Chondrocyte (in vitro differentiated cells): Measurements from ENCODE around the gene KCNMB3. TPM values are rescaled to one million over a fixed set of nuclear protein-coding genes. Genes with fewer than 3 reads are reported as not detected.

Source experiments
- DNase-seq: peaks from one replicate; pipeline ENCODE4 v3.0.0; 2021; ENCODE audit warnings: mixed read lengths, low spot score
- H3K27ac Mint-ChIP-seq: one replicate; pipeline ENCODE4 v1.8.0; 2021; ENCODE audit warnings: mild to moderate bottlenecking, moderate library complexity, mixed read lengths; ENCODE audit not compliant: unreplicated experiment
- H3K27me3 Mint-ChIP-seq: 2 replicates; pipeline ENCODE4 v1.8.0; 2021; ENCODE audit warnings: low read depth, mixed read lengths
- H3K36me3 Mint-ChIP-seq: 2 replicates; pipeline ENCODE4 v1.8.0; 2021; ENCODE audit warnings: low read depth, mixed read lengths
- H3K4me1 Mint-ChIP-seq: 2 replicates; pipeline ENCODE4 v1.8.0; 2021; ENCODE audit warnings: low read depth, mild to moderate bottlenecking, mixed read lengths
- H3K4me3 Mint-ChIP-seq: one replicate; pipeline ENCODE4 v1.8.0; 2021; ENCODE audit warnings: mild to moderate bottlenecking, moderate library complexity, mixed read lengths; ENCODE audit not compliant: unreplicated experiment
- H3K9me3 Mint-ChIP-seq: 2 replicates; pipeline ENCODE4 v1.8.0; 2021; ENCODE audit warnings: low read depth, mixed read lengths
- long read RNA-seq: library from polyadenylated mRNA; stranded (forward); transcript quantifications from one replicate; pipeline ENCODE4 v2.0.0, GENCODE V29; 2021
- total RNA-seq: library from RNA; stranded (reverse); gene quantifications from 3 replicates; pipeline ENCODE4 v1.2.1, GENCODE V29; 2021
- TF ChIP-seq, protein P1 (sequence below): fragments of 200-600 bp; sonication (generic); IDR thresholded peaks from 2 replicates; pipeline ENCODE4 v1.5.0; 2021; ENCODE audit warnings: antibody characterized with exemption, mild to moderate bottlenecking, moderate library complexity

KCNMB3 gene, protein sequence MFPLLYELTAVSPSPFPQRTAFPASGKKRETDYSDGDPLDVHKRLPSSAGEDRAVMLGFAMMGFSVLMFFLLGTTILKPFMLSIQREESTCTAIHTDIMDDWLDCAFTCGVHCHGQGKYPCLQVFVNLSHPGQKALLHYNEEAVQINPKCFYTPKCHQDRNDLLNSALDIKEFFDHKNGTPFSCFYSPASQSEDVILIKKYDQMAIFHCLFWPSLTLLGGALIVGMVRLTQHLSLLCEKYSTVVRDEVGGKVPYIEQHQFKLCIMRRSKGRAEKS
- 2.0 to 3.6 TPM (median 2.4 TPM) in 3 replicates for total RNA-seq
- long read RNA-seq, partial matches to known transcripts = 0 of 1 reads
- long read RNA-seq, other reads (novel, unspliced or antisense) = 1 of 1 reads

DNA sequence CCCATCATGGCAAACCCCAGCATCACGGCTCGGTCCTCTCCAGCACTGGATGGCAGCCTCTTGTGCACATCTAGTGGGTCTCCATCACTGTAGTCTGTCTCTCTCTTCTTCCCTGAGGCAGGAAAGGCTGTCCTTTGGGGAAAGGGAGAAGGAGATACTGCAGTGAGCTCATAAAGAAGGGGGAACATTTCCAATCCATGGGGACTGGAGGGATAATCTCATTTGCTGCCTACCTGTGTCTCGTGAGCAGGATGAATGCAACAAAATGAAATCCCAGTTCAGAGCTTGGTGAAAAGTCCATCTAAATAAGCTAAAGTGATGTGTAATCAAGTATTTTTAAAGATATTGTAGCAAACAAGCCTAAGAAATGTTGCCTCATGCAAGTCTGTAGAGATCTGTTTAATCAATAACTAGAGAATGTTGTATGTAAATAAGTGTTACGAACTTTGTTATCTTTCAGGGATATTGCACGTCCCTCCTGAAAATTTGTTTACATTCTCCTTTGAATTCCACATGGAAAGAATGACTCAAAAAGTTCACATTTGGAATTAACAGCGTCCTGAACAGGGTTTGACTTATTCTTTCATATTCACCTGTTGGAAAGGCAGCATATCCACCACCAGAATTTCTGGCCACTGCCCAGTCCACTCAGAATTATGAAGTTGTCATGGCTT, at the start of gene KCNMB3:
KCNMB3 (minus strand) TSS at position 312 of the 674 bp plus-strand sequence; CDS start at position 188, 124 bp downstream.
- TF ChIP-seq, protein P1, sequence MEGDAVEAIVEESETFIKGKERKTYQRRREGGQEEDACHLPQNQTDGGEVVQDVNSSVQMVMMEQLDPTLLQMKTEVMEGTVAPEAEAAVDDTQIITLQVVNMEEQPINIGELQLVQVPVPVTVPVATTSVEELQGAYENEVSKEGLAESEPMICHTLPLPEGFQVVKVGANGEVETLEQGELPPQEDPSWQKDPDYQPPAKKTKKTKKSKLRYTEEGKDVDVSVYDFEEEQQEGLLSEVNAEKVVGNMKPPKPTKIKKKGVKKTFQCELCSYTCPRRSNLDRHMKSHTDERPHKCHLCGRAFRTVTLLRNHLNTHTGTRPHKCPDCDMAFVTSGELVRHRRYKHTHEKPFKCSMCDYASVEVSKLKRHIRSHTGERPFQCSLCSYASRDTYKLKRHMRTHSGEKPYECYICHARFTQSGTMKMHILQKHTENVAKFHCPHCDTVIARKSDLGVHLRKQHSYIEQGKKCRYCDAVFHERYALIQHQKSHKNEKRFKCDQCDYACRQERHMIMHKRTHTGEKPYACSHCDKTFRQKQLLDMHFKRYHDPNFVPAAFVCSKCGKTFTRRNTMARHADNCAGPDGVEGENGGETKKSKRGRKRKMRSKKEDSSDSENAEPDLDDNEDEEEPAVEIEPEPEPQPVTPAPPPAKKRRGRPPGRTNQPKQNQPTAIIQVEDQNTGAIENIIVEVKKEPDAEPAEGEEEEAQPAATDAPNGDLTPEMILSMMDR = no peak
- H3K36me3 Mint-ChIP-seq = peaks cover 15% of the 10 kb centered on the region
- peaks cover 2% of the 10 kb centered on the region for H3K9me3 Mint-ChIP-seq
- DNase-seq = no peak
- H3K4me3 Mint-ChIP-seq = no peak within 1 kb of the TSS
- no peaks in the 10 kb centered on the region for H3K27me3 Mint-ChIP-seq
- H3K27ac Mint-ChIP-seq = no peak within 1 kb of the TSS
- H3K4me1 Mint-ChIP-seq = peaks cover 7% of the 10 kb centered on the region

GRCh38 chr3:179299999-179300613, 49.2 kb upstream of the KCNMB3 start:
- peaks cover 2% of the 10 kb centered on the region for H3K27me3 Mint-ChIP-seq
- no peak for DNase-seq
- no peaks in the 10 kb centered on the region for H3K4me1 Mint-ChIP-seq
- no peak overlapping the region for H3K27ac Mint-ChIP-seq
- H3K4me3 Mint-ChIP-seq = no peak overlapping the region
- TF ChIP-seq, protein P1 = no peak
- H3K36me3 Mint-ChIP-seq = no peaks in the 10 kb centered on the region
- H3K9me3 Mint-ChIP-seq = peaks cover 11% of the 10 kb centered on the region

- no peak overlapping the region for H3K4me3 Mint-ChIP-seq
- H3K4me1 Mint-ChIP-seq = no peaks in the 10 kb centered on the region
- H3K36me3 Mint-ChIP-seq = no peaks in the 10 kb centered on the region
- H3K27me3 Mint-ChIP-seq = peaks cover 5% of the 10 kb centered on the region
- no peak for DNase-seq
- TF ChIP-seq, protein P1 = no peak
- peaks cover 11% of the 10 kb centered on the region for H3K9me3 Mint-ChIP-seq
- H3K27ac Mint-ChIP-seq = no peak overlapping the region
These were observed 48.4 kb upstream of the KCNMB3 start for GRCh38 chr3:179299316-179299715.

- H3K4me3 Mint-ChIP-seq = no peak overlapping the region
- no peak for DNase-seq
- peaks cover 7% of the 10 kb centered on the region for H3K27me3 Mint-ChIP-seq
- H3K36me3 Mint-ChIP-seq = no peaks in the 10 kb centered on the region
- H3K9me3 Mint-ChIP-seq = peaks cover 11% of the 10 kb centered on the region
- TF ChIP-seq, protein P1 = no peak
- no peak overlapping the region for H3K27ac Mint-ChIP-seq
- H3K4me1 Mint-ChIP-seq = no peaks in the 10 kb centered on the region
These were observed 47.2 kb upstream of the KCNMB3 start for GRCh38 chr3:179297971-179298725.

DNA sequence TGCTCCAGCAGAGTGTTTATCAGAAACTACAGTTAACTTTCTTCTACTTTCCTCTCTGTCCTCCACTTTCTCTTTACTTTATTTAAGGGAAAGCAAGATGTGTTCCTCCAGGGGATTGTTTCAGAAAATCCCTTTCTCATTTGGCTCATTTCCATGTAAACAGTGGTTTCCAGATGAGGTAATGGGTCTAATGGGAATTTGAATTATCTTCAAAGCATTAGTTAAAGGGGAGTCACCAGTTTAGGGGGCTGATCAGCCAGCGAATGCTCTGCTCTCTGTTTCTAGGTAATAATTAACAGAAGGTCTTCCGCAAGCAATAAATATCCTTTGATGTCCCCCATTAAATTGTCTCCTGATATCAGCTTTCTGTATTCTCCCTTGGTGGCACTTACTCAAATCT, 41.5 kb upstream of the KCNMB3 start:
- Mint-ChIP-seq H3K27ac (no peak overlapping the region), H3K4me3 (no peak overlapping the region), H3K4me1 (no peaks in the 10 kb centered on the region), H3K9me3 (peaks cover 2% of the 10 kb centered on the region), H3K27me3 (peaks cover 9% of the 10 kb centered on the region), H3K36me3 (no peaks in the 10 kb centered on the region)
- TF ChIP-seq, protein P1 = no peak
- no peak for DNase-seq
